GM21529 (cell line): Measurements from ENCODE around the gene ADPRS.

Experiments
- ATAC-seq: cut with Tn5 transposase; IDR thresholded peaks from one replicate; pipeline ENCODE4 v1.9.1; 2021; ENCODE audit not compliant: unreplicated experiment

Gene ADPRS

GRCh38 chr1:36107394-36107793 is 18.7 kb downstream of the ADPRS start:
- ATAC-seq, result no peak

GRCh38 chr1:36108314-36108713 is 19.6 kb downstream of the ADPRS start:
- no peak for ATAC-seq

- no peak for ATAC-seq
These were observed 20.5 kb downstream of the ADPRS start for GRCh38 chr1:36109041-36109679.

- no peak for ATAC-seq
These were observed 22.5 kb downstream of the ADPRS start for GRCh38 chr1:36111151-36111550.

GRCh38 chr1:36112823-36113222 is 24.1 kb downstream of the ADPRS start:
- no peak for ATAC-seq

GRCh38 chr1:36114371-36114770 is 25.7 kb downstream of the ADPRS start:
- no peak for ATAC-seq

GRCh38 chr1:36115200-36115669 is 26.5 kb downstream of the ADPRS start:
- no peak for ATAC-seq

GRCh38 chr1:36115931-36116330 is 27.2 kb downstream of the ADPRS start:
- no peak for ATAC-seq

- ATAC-seq, result no peak
These were observed 28.2 kb downstream of the ADPRS start for GRCh38 chr1:36116901-36117300.

GRCh38 chr1:36118447-36119204 is 29.9 kb downstream of the ADPRS start:
- ATAC-seq, result no peak

- ATAC-seq, result no peak
These were observed 30.8 kb downstream of the ADPRS start for GRCh38 chr1:36119456-36119855.

GRCh38 chr1:36122062-36123030 is 33.7 kb downstream of the ADPRS start:
- ATAC-seq, result no peak

- no peak for ATAC-seq
These were observed 34.7 kb downstream of the ADPRS start for GRCh38 chr1:36123356-36123755.

- no peak for ATAC-seq
These were observed 35.9 kb downstream of the ADPRS start for GRCh38 chr1:36124404-36125128.

- no peak for ATAC-seq
These were observed 36.7 kb downstream of the ADPRS start, which contains the start of gene COL8A2 for GRCh38 chr1:36125129-36125991. TSS of gene COL8A2 (minus strand) at chr1:36125222. CDS start at chr1:36100242, 24,980 bp downstream.

GRCh38 chr1:36126005-36126716 is 37.5 kb downstream of the ADPRS start:
- ATAC-seq, result no peak

- no peak for ATAC-seq
These were observed 38.3 kb downstream of the ADPRS start for GRCh38 chr1:36126797-36127500.

- no peak for ATAC-seq
These were observed 39.6 kb downstream of the ADPRS start for GRCh38 chr1:36128126-36128904.
